ENCODE measurements around the gene RGS7.
"Not testable (repeated sequence)": the region's sequence is repeated elsewhere in the genome, so short reads cannot be mapped to it uniquely, and the experiment has no call there.

Gene RGS7

GRCh38 chr1:240985081-240985480 lies 371.9 kb downstream of the RGS7 start:
- no peak for DNase-seq (ENCODE audit: low read depth in 2 of 2)

GRCh38 chr1:240980342-240980741 lies 376.7 kb downstream of the RGS7 start:
- no peak for DNase-seq (ENCODE audit: low read depth in 2 of 2)

GRCh38 chr1:240976685-240977084 lies 380.3 kb downstream of the RGS7 start:
- no peak for DNase-seq (ENCODE audit: low read depth in 2 of 2)

GRCh38 chr1:240973875-240974274 lies 383.1 kb downstream of the RGS7 start:
- no peak for DNase-seq (ENCODE audit: low read depth in 2 of 2)

- DNase-seq (ENCODE audit: low read depth in 2 of 2) = not testable (repeated sequence)
These were observed 384.9 kb downstream of the RGS7 start for GRCh38 chr1:240972059-240972458.

- no peak for DNase-seq (ENCODE audit: low read depth in 2 of 2)
These were observed 386.8 kb downstream of the RGS7 start for GRCh38 chr1:240970253-240970652.

- DNase-seq (ENCODE audit: low read depth in 2 of 2) = no peak
These were observed 388.1 kb downstream of the RGS7 start for GRCh38 chr1:240968864-240969263.

- no peak for DNase-seq (ENCODE audit: low read depth in 2 of 2)
These were observed 389.8 kb downstream of the RGS7 start for GRCh38 chr1:240967070-240967724.

- no peak for DNase-seq (ENCODE audit: low read depth in 2 of 2)
These were observed 391.4 kb downstream of the RGS7 start for GRCh38 chr1:240965581-240966091.

GRCh38 chr1:240962086-240962485 lies 394.9 kb downstream of the RGS7 start:
- no peak for DNase-seq (ENCODE audit: low read depth in 2 of 2)

GRCh38 chr1:240956424-240956823 lies 400.6 kb downstream of the RGS7 start:
- no peak for DNase-seq (ENCODE audit: low read depth in 2 of 2)

- DNase-seq (ENCODE audit: low read depth in 2 of 2) = no peak
These were observed 401.0 kb downstream of the RGS7 start for GRCh38 chr1:240956020-240956419.

- DNase-seq (ENCODE audit: low read depth in 2 of 2) = no peak
These were observed 409.4 kb downstream of the RGS7 start for GRCh38 chr1:240947438-240948224.

- DNase-seq (ENCODE audit: low read depth in 2 of 2) = peak; percentile 14 to 25
These were observed 410.1 kb downstream of the RGS7 start for GRCh38 chr1:240946926-240947325.

GRCh38 chr1:240942901-240943300 lies 414.1 kb downstream of the RGS7 start:
- no peak for DNase-seq (ENCODE audit: low read depth in 2 of 2)

- no peak for DNase-seq (ENCODE audit: low read depth in 2 of 2)
These were observed 415.2 kb downstream of the RGS7 start for GRCh38 chr1:240941701-240942370.

GRCh38 chr1:240936911-240937668 lies 419.9 kb downstream of the RGS7 start:
- DNase-seq (ENCODE audit: low read depth in 2 of 2) = no peak

GRCh38 chr1:240935920-240936319 lies 421.1 kb downstream of the RGS7 start:
- DNase-seq (ENCODE audit: low read depth in 2 of 2) = no peak

- DNase-seq (ENCODE audit: low read depth in 2 of 2) = no peak
These were observed 426.0 kb downstream of the RGS7 start for GRCh38 chr1:240931031-240931430.

GRCh38 chr1:240928265-240928664 lies 428.7 kb downstream of the RGS7 start:
- no peak for DNase-seq (ENCODE audit: low read depth in 2 of 2)

GRCh38 chr1:240927821-240928220 lies 429.2 kb downstream of the RGS7 start:
- DNase-seq (ENCODE audit: low read depth in 2 of 2) = no peak

GRCh38 chr1:240925273-240925672 lies 431.7 kb downstream of the RGS7 start:
- no peak for DNase-seq (ENCODE audit: low read depth in 2 of 2)
